ENCODE results near the gene FSTL1.

FSTL1 gene

DNA sequence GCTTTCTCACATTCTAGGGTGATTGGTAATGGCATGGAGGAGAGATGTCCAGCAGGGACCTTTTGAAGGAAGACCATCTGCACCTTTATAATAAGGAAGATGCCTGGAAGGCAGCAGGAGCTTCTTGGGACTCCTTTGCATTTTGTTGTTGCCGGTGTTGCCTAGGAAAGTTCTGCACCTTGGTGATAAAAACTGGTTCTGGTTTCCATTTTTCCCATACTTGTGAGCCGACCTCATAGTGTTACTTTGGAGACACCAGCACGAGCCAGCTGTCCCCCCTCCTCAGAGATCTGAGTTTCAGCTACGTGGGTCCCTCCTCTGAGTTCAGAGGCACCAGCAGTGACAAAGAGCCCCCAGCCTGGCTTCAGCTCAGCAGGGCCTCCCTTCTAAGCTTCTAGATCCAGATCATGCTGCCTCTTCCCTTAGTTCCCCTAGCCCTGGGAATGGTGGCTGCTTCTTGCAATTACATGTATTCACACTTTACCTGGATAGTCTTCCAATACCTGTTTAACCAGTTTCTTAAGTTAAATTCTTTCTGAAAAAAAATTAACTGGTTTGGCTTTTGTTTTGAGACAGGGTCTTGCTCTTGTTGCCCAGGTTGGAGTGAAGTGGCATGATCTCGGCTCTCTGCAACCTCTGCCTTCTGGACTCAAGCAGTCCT lies 18.0 kb upstream of the FSTL1 start:
- DNase-seq (ENCODE audit: low spot score): no peak

DNA sequence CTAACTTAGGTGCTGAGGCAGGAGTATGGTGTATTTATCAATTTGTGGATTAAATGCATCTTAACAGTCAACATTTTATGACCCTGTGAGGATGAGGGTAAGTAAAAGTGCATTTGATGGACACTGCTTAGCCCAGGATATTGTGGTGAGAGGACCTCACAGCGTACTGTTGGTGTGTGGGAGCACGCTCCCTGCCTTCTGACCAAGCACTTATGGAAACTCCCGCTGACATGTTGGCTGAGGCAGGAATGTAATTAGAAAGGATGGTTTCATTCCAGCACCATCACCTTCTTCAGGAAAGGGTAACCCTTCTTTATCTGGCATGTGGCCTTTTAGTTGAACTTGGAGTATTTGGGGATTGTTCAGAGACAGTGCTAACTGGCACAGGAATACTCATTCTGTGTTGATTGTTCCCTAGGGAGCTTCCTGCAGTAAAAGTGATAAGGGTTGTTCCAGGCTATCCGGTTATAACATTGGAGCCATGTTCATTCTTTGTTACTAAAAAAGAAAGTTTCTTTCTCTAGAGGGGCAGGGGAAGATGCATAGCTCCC lies 11.7 kb upstream of the FSTL1 start:
- DNase-seq (ENCODE audit: low spot score): no peak

DNA sequence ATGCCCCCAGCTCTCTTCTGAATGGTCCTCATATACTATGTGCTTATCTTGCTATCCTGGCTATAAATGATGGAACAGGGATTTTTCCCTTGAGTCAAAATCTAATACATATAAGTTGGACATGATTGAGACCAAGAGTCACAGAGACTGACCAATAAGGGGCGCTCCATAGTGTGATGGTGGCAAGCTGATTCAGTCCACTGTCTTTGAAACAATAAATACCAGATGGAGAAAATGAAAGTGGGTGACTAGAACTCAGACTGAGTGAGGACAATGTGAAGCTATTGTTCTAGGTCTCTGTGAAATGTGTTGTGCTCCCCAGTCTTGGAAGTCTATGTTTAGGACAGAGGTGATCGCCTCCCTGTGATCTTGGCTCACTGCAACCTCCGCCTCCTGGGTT lies 10.6 kb upstream of the FSTL1 start:
- DNase-seq (ENCODE audit: low spot score): no peak

DNA sequence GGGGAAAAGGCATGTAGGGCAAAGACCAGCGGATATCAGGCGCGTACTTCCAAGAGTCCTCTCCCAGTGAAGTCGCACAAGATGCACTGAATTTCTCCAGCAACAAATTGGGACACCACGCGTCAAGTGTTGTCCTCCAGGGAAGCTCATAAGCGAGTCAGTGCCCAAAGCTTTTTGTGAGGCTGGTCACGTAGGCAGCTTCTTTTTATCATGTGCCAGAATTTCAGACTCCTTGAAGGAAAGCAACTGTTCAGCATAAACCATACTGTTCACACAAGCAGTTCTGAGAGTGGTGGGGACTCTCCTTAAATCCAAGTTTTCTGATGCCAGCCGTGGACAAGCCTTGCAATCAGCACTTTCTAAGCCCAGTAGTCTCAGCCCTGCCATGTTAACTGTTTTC lies 10.1 kb upstream of the FSTL1 start:
- no peak for DNase-seq (ENCODE audit: low spot score)

DNA sequence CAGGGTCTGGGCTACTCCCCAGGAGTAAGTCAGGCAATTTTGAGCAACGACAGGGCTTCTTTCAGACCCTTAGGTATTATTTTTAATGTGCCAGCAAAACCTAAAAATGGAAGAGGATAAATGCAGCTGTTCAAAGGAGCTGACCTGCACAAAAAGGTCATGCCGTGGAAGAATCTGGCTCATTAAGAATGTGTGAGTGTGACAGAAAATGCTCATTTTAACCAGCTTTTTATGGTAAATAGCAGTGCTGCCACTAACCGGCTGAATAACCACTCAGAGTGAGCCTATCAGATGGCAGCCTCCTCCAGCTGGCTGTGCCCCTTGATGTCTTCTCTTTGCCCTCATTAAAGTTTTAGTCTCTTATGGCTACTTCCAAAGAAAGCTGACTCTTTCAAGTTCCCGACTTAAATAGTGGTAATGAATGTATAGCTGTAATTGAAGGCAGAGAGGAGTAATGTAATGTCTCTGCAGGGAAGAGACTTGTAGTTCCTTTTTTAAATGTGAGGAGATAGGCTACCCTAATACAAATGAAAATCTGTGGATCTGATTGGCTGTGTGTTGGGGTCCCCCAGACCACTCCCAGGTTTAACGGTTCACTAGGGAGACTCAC lies 9.5 kb upstream of the FSTL1 start:
- no peak for DNase-seq (ENCODE audit: low spot score)

DNA sequence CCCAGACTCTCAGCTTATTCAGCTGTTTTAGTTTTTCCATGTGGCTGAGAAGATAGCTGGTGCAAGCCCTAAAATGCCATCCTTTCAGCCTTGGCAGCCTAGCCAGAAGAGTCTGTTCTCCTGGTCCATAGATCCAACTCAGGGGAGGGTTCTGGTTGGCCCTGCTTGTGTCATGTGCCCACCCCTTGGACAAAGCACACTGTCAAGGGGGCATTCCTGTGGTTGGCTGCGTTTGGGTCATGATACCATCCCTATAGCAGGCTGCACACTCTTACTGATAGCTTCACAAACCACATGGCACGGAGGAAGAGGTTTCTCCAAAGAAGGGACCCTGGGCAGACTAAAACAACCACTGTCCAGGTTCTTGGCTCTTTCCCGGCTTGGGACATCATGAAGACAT lies 8.4 kb upstream of the FSTL1 start:
- no peak for DNase-seq (ENCODE audit: low spot score)

DNA sequence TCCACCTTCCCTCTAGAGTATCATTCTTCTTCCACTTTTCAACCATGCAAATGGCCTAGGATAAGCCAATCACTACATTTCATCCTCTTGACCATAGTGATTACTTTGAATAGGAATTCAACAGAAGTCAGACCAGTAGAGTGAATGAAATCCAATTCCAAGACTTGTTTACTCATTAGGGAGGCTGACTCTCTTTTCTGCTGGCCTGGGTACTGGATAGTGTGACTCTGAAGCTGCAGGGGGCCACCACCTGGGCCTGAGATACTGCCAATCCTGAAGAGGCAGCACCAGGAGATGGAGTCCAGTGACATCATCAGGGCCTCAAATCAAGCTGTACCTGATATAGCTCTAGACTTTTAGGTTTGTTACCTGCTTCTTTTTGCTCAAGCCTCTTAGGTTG lies 7.0 kb upstream of the FSTL1 start:
- DNase-seq (ENCODE audit: low spot score): no peak

DNA sequence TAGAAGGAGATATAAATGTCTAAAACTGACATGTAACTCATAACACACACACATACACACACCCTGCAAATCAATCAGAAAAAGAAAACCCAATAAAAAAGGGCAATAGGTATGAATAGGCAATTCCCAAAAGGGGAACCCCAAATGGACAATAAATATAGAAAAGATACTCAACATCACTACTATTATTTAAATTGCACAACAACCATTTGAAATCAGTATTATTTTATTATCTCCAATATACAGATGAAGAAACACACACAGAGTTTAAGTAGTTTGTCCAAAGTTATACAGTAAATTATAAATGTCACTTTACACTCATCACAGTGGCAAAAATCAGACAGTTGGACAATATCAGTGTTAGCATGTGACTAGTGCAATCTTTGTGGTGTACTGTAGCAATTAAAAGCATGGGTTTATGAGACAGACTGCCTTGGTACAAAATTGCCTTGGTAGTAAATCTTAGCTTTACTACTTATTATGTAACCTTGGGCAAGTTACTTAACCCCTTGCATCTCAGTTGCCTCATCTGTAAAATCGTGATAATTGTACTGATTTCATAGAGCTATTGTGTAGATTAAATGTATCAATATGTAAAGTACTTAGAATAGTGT lies 3.4 kb upstream of the FSTL1 start:
- no peak for DNase-seq (ENCODE audit: low spot score)

DNA sequence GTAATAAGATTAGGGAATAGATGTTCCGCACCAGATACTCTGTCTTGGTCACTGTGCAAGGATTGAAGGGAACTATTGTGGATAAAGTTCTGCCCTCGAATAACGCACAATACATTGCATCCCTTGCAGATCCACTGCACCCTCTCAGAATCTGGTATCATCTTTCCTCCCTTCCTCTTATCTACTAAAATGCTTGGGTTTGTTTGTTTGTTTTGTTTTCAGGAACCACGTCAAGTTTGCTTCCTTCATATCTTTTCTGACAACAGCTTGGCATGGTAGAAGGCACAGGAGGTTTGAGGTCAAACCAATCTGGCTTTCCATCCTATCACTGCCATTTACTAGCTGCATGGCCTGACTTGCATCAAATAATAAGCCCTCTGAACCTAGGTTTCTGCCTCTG lies 2.0 kb upstream of the FSTL1 start:
- no peak for DNase-seq (ENCODE audit: low spot score)

DNA sequence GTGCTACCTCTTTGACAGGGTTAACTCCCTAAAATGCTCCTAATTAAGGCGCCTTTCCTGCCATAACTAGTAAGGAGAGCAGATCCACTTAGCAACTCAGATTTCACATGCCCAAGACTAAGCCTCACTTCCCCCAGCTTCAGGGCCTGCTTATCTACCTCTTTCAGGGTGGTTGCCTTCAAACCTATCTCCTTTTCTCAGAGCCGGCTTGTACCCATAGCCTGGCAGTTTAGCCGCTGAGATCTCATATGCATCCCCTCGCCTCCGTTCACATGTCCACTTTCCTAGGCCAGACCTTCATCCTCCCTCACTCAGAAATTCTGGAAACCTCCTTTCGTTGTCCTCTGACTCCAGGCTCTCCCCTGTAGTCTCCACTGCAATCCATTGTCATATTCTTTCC lies 1.0 kb upstream of the FSTL1 start:
- no peak for DNase-seq (ENCODE audit: low spot score)

DNA sequence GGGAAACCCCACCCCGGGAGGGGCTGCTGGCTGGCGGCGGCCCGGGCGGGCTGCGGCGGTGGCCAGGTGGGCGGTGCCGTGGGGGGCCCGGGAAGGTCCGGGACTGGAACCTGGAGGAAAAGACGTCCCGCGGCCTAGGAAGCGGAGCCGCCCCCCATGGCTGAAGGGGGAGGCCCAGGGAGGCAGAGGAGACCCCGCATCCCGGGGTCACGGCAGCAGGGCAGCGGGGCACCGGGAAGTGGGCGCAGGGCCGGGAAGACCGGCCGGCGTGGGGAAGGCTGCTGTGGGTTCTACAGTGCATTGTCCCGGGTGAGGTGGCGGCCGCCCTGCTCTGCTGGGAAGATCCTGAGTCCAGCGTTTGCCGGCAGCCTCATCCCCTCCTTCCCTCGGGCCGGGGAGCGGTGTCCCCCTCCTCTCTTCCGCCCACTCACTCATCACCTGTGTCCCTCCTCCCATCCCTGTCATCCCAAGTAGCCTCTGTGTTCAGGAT lies 525 bp upstream of the FSTL1 start:
- no peak for DNase-seq (ENCODE audit: low spot score)

DNA sequence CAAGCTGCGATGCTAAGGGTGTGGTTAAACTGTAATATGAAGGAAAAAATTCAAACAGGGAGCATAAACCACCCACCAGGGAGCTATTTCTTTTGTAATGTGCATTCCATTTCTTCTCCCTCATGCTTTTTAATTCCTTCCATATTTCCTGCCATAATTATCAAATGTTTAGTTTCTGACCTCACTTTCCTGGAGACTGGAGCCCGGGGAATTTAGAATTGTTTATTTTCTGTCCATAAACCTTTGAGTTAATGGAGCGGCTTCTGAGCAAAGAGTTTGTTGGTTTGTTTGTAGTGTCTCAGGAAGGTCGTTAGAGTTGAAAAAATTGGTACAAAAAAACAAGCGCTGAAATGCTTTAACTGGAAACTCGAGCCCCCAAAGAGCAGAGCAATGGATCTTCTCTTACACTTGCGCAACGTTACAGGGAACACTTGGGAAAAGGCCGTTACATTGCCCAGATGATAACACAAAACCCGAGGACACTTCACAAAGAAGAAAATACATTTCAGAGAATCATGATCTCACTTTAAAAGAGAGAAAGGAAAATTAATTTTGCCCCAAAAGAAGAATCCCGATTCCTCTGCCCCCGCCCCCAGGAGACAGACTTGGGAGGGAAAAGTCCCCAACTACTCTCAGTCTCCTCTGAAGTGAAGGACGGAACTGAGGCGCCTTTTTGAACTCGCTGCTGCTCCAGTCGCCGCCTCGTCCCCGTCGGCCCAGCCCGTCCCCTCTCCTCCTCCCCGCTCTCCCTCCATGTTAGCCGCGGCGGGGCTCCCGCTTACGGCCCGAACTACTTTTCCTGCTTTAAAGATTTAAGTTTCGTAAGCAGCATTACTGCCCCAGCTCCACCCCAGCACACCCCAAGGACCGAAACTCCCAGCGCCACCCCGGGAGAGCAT lies 842 bp downstream of the FSTL1 start:
- DNase-seq (ENCODE audit: low spot score): peak; percentile 77

DNA sequence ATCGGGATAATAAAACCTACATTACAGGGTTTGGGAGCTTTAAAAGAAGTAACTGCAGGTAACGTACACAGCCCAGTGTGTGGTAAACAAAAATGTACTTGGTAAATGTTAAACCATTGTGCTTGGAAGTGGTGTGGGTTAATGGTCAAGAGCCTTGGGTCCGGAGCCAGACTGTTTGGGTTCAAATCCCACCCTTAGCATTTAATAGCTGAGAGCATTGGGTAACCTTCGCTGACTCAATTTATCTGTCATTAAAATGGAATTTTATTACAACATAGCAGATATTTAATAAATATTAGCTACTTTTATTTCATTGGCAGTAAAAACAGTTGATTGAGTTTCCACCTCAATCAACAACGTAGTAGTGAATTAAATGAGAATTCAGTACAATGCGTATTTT lies 1.5 kb downstream of the FSTL1 start:
- peak; percentile 41 for DNase-seq (ENCODE audit: low spot score)

DNA sequence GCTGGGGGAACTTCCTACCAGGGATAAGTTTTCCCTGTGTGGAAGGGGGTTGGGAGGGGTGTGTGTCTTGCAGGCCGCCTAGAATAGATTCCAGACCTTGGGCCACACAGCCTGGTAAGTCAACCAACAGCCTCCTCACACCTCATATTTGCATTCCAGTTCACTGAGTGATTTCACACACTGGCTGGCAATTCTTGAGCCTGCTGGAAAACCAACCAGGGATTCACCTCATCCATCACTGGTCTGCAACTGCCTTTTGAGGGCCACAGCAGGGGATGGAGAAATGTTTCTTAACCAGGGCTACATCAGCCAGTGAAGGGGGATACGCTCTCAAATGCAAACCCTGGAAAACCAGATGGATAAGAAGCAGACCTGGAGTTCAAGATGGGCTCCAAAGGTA lies 2.0 kb downstream of the FSTL1 start:
- DNase-seq (ENCODE audit: low spot score): peak; percentile 74

DNA sequence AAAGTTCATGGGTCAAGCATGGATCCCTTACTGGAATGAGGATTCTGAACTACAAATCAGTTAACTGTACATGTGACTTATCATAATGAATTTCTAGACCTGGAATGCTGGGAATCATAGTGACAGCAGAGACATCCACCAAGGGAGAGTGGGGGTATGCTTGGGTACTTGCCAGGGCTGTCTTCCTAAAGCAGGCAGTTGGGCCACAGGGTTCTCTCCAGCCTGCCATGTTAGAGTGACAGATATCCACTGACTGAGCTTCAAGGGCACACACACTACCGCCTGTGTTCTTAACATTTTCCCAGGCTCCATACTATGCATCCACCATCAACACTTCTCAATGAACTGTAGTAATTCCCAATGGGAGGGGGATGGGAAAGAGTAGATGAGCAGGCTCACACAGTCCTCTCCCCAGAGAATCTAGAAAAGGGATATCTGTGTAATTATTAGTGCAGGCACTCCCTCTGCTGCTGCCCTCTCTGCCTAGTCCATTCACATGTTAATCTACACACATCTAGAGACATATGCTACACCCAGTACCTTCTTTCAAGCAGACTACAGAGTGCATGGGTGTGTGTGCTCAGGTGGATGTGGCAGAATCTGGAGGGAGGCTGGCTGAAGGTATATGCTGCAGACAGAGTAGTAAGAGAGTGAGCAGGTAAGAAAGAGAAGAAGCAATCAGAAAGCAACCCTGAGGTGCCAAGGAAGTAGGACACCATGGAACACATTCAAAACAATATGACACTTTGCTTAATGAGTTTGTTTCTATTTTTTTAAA lies 3.7 kb downstream of the FSTL1 start:
- DNase-seq (ENCODE audit: low spot score): no peak

DNA sequence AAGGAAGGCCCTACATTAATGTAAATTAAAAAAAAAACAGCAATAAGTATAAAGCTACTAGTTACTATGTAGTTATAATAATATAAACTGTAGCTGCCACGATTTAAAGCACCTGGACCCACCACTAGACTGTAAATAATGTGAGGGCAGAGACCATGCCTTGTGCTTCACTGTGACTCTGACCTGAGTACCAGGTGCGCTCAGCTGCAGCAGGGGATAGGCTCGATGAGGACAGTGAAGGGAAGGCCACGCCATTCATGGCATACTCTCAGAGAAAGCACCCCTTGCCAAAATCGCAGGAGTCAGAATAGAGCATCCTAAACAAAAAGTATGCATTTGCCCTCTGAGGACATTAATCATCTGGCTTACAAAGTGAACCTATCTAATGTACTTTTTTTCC lies 5.1 kb downstream of the FSTL1 start:
- DNase-seq (ENCODE audit: low spot score): no peak

DNA sequence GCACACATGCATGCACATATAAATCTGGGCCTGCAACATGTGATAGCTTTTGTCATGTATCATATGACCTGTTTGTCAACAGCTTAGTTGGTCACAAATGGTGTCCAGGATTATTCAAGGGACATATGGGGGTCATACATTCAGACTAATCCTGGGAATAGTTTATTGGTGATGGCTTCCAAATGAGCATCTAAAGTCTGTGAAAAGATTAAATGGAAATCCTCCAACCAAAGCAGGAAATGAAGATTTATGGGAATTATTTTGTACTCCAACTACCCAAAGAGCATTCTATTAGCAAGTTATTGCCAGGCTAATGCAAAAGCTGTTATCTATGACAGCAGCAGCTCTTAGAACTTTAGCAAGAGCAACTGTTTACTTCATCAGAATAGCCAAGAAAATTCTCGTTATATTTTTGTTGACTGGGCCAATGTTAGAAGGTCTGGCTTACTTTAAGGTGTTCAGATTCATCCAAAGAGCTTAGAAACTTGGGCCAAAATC lies 7.1 kb downstream of the FSTL1 start:
- no peak for DNase-seq (ENCODE audit: low spot score)

DNA sequence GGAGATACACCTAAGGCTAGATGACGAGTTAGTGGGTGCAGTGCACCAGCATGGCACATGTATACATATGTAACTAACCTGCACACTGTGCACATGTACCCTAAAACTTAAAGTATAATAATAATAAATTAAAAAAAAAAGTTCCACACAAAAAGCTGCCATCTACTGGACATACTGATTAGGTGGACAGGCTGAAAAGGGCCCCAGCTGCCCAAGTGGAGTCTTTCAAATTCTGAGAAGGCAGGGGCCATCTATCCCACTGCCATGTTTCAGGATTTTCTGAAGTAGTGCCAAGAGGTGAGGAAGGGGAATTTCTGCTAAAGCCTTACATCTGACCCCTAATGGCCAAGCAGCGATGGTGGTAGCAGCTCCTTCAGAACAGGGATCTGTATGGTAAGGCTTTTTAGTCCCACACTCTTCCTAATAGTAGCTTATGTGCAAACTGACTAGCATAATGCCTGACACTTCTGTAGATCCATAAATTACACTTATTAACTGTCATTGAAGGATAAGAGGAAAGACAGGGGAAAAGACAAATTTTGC lies 7.7 kb downstream of the FSTL1 start:
- DNase-seq (ENCODE audit: low spot score): peak; percentile 30

DNA sequence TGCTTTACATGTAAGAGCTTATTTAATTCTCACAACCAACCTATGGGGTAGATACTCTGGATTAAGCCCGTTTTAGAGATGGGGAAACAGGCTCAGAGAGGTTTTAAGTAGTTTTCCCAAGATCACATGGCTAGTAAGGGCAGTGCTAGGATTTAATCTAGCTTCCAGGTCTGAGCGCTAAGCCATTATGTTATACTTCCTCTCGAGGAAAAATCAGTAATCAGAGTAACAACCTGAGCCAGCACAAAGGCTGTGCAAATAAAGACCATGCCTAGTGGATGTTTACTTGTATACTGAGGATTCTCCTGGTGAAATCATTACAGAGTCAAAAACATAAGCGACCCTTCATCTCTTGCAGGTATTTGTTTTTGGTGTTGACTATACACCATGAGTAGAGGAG lies 9.0 kb downstream of the FSTL1 start:
- no peak for DNase-seq (ENCODE audit: low spot score)

DNA sequence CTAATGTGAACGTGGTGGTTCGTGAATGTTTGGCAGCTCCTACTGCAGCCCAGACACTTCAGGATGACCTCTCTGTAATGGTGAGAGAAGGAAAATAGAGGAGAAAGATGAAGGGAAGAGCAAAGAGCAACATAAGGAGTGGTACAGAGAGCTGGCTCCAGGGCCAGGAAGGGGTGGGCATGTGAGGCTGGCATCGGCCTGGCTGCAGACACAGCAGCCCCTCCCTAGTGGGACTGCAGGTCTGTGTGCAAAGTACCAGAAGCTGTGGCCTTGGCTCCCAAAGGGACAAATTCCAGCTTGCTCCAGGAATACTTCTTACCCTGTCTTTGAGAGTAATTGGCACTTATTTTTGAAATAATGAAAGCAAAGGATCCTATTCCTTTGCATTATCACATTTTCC lies 10.0 kb downstream of the FSTL1 start:
- no peak for DNase-seq (ENCODE audit: low spot score)
